Upper lobe of left lung (tissue), 6 donors: ENCODE results near the gene FOXP1. TPM values are rescaled to one million over a fixed set of nuclear protein-coding genes. Genes with fewer than 3 reads are reported as not detected.

Experiments used
- ATAC-seq, 2 donors: fragments of 200-7000 bp; cut with Tn5 transposase; one replicate each; pipeline ENCODE4 v1.9.1; 2022; ENCODE audit warnings: mild to moderate bottlenecking in 2 of 2, moderate library complexity in 2 of 2; ENCODE audit not compliant: low FRiP score in 2 of 2
- DNase-seq, 2 donors: peaks; one replicate each; pipeline ENCODE4 v3.0.0-alpha.2; 2019 to 2020
- H3K27ac ChIP-seq, 4 donors: fragments of 200-600 bp; sonication (generic); one replicate each; pipeline ENCODE4 v1.5.1; 2016 to 2019
- H3K27me3 ChIP-seq, 4 donors: fragments of 200-600 bp; sonication (generic); one replicate each; pipeline ENCODE4 v1.5.1; 2017 to 2019
- H3K36me3 ChIP-seq, 4 donors: fragments of 200-600 bp; sonication (generic); one replicate each; pipeline ENCODE4 v1.5.1; 2016 to 2019
- H3K4me1 ChIP-seq, 4 donors: fragments of 200-600 bp; sonication (generic); one replicate each; pipeline ENCODE4 v1.5.1; 2018 to 2019
- H3K4me3 ChIP-seq, 4 donors: fragments of 200-600 bp; sonication (generic); one replicate each; pipeline ENCODE4 v1.5.1; 2017 to 2019; ENCODE audit warnings: mild to moderate bottlenecking in 2 of 4, moderate library complexity in 1 of 4
- H3K9me3 ChIP-seq, 4 donors: fragments of 200-600 bp; sonication (generic); one replicate each; pipeline ENCODE4 v1.5.1; 2018 to 2019
- EP300 ChIP-seq, 4 donors: sonication (generic); formaldehyde crosslinking; IDR thresholded peaks; one replicate each; pipeline ENCODE4 v1.5.1; 2017; ENCODE audit warnings: antibody characterized with exemption in 4 of 4, control low read depth in 2 of 4
- POLR2A ChIP-seq, 4 donors: fragments of 450-650 bp; IDR thresholded peaks; one replicate each; pipeline ENCODE4 v1.5.1; 2016 to 2017; ENCODE audit warnings: antibody characterized with exemption in 4 of 4, mild to moderate bottlenecking in 2 of 4
- POLR2AphosphoS5 ChIP-seq, 2 donors: sonication (generic); formaldehyde crosslinking; IDR thresholded peaks; one replicate each; pipeline ENCODE4 v1.5.1; 2017; ENCODE audit warnings: antibody characterized with exemption in 2 of 2
- WGBS, 2 donors: methylation state at CpG; one replicate each; pipeline ENCODE4 v1.1.5; 2017 to 2018; 5-methylcytosine and 5-hydroxymethylcytosine counted together
- total RNA-seq, 6 donors: library from RNA; depleted of rRNA in 4 of 6; stranded (reverse); fragments of >200 nt in 4 of 6; gene quantifications; one replicate each; pipeline versions ENCODE4 v1.1.0 to v1.2.1, GENCODE V29; 2016 to 2021
- TF ChIP-seq, protein P1 (sequence below), 6 experiments: fragments of 450-650 bp in 4 of 6; fragments of 200-600 bp in 2 of 6; sonication (generic) in 2 of 6; IDR thresholded peaks; one replicate each; pipeline ENCODE4 v1.5.1; 2016 to 2019; ENCODE audit warnings: antibody characterized with exemption in 6 of 6
- donor health status: DM: no; HTN: no; CAD: no; lungs with moderate emphysema.
- donor health status: DM: no; HTN: yes; CAD: no; lungs with severe emphysema.

FOXP1 gene
- total RNA-seq, 6 donors from 2014 or later = 103 to 248 (median 134) TPM

GRCh38 chr3:71210257-71211007 is 373.1 kb downstream of the FOXP1 start:
- Histone ChIP-seq H3K4me1 (peaks cover 27 to 36% (median 33%) of the 10 kb centered on the region in 4 donors), H3K4me3 (no peak overlapping the region), H3K36me3 (no peaks in the 10 kb centered on the region), H3K27me3 (no peaks in the 10 kb centered on the region), H3K9me3 (no peaks in the 10 kb centered on the region), H3K27ac (peak overlapping the region; percentile 40 to 81 (median 75))
- 48 to 58% methylated on average over 4 of the region's 4 CpGs for WGBS, 2 donors
- DNase-seq (peak in 1 of 2 donors; percentile 78), ATAC-seq (peak; percentile 83 to 89)
- peak; percentile 34 to 57 for TF ChIP-seq POLR2AphosphoS5 (IDR thresholded peaks at IDR 0.05)
- peak in 2 of 4 donors; percentile 83 to 84 for TF ChIP-seq EP300 (IDR thresholded peaks at IDR 0.05)
- peak in 2 of 4 donors; percentile 7 to 28 for TF ChIP-seq POLR2A (IDR thresholded peaks at IDR 0.05)
- TF ChIP-seq, protein P1, sequence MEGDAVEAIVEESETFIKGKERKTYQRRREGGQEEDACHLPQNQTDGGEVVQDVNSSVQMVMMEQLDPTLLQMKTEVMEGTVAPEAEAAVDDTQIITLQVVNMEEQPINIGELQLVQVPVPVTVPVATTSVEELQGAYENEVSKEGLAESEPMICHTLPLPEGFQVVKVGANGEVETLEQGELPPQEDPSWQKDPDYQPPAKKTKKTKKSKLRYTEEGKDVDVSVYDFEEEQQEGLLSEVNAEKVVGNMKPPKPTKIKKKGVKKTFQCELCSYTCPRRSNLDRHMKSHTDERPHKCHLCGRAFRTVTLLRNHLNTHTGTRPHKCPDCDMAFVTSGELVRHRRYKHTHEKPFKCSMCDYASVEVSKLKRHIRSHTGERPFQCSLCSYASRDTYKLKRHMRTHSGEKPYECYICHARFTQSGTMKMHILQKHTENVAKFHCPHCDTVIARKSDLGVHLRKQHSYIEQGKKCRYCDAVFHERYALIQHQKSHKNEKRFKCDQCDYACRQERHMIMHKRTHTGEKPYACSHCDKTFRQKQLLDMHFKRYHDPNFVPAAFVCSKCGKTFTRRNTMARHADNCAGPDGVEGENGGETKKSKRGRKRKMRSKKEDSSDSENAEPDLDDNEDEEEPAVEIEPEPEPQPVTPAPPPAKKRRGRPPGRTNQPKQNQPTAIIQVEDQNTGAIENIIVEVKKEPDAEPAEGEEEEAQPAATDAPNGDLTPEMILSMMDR (IDR thresholded peaks at IDR 0.05) = peak in 5 of 6 experiments; percentile 14 to 46 (median 33)

DNA sequence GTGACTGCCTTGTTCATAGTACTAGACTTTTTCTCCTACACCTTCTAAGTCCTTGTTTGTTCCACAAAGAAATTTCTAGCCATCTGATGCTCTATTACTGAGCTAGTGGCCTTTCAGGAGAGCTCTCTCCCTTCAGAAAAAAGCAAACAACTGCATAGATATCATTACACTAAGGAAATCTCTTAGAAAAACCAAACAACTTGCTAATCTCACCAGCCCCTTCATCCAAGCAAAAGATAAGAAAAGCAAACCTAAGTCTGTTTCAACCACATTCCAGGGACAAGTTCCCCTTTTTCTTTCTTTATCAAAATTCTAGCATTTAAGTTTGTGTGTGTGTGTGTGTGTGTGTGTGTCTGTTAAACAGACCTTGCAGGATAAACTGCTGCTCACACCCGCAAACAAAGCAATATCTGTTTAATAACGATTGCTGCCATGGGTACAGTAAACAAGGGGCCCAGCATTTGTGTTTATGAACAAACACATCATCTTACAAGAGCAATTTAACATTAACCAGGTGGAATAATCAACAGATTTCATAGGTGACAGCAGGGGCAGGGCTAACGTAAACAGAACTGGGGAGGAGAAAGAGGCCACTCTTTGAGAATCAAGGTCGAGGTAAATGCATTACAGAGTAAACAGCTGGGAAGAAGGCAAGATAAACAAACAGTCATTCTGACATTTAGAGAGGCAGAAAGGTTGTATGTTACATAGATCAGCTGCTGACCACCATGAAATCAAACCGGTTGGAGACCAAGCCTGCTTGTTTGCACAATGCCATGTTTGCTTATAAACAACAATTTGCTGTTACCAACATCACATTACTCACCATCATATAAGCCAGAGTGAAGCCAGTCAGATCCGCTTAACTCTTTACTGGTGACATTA is 375.1 kb downstream of the FOXP1 start:
- Histone ChIP-seq H3K36me3 (no peaks in the 10 kb centered on the region), H3K4me3 (no peak overlapping the region), H3K27me3 (no peaks in the 10 kb centered on the region), H3K4me1 (peaks cover 27 to 37% (median 34%) of the 10 kb centered on the region in 4 donors), H3K27ac (peak overlapping the region; percentile 4 to 48 (median 36)), H3K9me3 (no peaks in the 10 kb centered on the region)
- DNase-seq = no peak
- TF ChIP-seq, protein P1 (IDR thresholded peaks at IDR 0.05) = no peak
- TF ChIP-seq POLR2A (IDR thresholded peaks at IDR 0.05) = no peak
- TF ChIP-seq POLR2AphosphoS5 (IDR thresholded peaks at IDR 0.05) = no peak
- peak in 1 of 4 donors; percentile 9 for TF ChIP-seq EP300 (IDR thresholded peaks at IDR 0.05)
- 38 to 39% methylated on average over 6 of the region's 6 CpGs for WGBS, 2 donors
- ATAC-seq = no peak

GRCh38 chr3:71207632-71208031 is 375.9 kb downstream of the FOXP1 start:
- WGBS, 2 donors = 76 to 86% methylated on average over 3 of the region's 3 CpGs
- ATAC-seq (no peak), DNase-seq (no peak)
- Histone ChIP-seq H3K36me3 (no peaks in the 10 kb centered on the region), H3K4me3 (no peak overlapping the region), H3K4me1 (peaks cover 31 to 43% (median 35%) of the 10 kb centered on the region in 4 donors), H3K9me3 (no peaks in the 10 kb centered on the region), H3K27me3 (no peaks in the 10 kb centered on the region), H3K27ac (no peak overlapping the region)
- TF ChIP-seq POLR2AphosphoS5 (IDR thresholded peaks at IDR 0.05) (no peak), EP300 (IDR thresholded peaks at IDR 0.05) (no peak), POLR2A (IDR thresholded peaks at IDR 0.05) (no peak)
- TF ChIP-seq, protein P1 (IDR thresholded peaks at IDR 0.05) = no peak

DNA sequence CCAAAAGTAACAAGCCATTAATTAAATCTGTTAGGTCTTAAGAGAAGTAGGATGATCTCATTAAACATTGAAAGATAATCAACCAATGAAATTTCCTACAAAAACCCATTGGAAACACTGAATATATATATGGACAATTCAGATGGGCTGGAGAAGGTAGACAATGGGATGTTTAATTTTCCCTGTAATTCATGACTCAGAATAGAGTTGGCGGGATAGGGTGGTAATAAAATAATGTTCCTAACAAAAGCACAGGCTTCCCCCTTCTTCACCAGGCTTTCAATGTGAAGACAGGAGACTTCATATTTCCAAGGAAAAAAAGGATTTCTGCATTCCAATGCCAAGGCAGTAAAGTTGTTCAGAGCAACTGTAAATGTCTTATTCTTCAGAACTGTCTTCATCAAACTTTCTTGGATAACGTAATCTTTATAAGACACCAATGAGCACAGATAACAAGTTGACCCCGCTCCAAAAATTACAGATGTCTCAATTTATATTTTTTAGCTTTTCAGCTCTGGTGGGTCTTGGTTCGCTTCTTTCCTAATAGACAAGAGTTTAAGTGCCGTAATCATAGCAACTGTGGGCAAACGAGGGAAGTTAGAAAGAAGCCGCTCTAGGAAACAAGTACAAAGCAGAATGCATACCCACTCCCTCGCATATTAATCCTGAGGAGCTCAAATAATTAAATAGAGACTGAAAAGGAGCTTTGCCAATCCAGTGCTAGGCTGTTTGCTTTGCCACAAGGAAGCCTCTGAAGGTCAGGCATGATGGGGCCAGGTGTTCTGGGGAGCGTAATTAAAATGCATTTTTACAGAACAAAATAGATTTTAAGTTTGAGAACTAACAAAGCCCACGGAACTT is 377.0 kb downstream of the FOXP1 start:
- 71 to 76% methylated on average over 10 of the region's 10 CpGs for WGBS, 2 donors

More for the DNA sequence above, 377.0 kb downstream of the FOXP1 start:
- Histone ChIP-seq H3K36me3 (no peaks in the 10 kb centered on the region), H3K27me3 (no peaks in the 10 kb centered on the region), H3K4me3 (no peak overlapping the region), H3K4me1 (peaks cover 33 to 52% (median 41%) of the 10 kb centered on the region in 4 donors), H3K9me3 (no peaks in the 10 kb centered on the region), H3K27ac (peak overlapping the region in 1 of 4 donors; percentile 11)
- TF ChIP-seq, protein P1 (IDR thresholded peaks at IDR 0.05) = no peak
- no peak for TF ChIP-seq EP300 (IDR thresholded peaks at IDR 0.05)
- DNase-seq (no peak), ATAC-seq (no peak)
